GM20431 (cell line): ENCODE results near the gene CNDP1.

Source experiments
- in situ Hi-C: fragments of 300-500 bp; cut with MseI, MboI; formaldehyde crosslinking; loops from one replicate; pipeline ENCODE4 v1.15.0; 2020; ENCODE audit warnings: low sequenced_read_pairs; ENCODE audit not compliant: unreplicated experiment

The CNDP1 gene

DNA sequence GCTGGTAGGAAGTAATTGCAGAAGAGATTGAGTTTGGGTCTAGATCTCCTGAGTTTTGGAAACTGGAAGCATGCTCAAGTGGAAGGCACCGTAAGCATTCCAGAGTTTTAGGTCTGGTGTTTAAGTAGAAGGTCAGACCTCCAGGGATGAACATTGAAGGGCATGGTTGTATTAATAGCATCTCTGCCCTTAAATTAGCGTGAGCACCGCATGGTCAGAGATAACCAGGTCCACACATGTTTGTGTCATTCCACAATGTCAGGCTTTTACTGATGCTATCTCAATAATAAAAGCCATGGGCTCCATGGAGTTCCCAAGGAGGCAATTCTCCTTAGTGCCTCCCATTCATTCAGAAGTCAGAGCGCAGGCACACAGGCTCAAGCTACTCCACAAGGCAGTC lies 35.1 kb downstream of the CNDP1 start:
- in situ Hi-C loops = loop anchor here (25.0 kb wide), 1 partner anchor 382 kb away; no protein-coding TSS in a partner anchor

GRCh38 chr18:74570266-74570665 lies 36.0 kb downstream of the CNDP1 start:
- in situ Hi-C loops = loop anchor here (25.0 kb wide), 1 partner anchor 383 kb away; no protein-coding TSS in a partner anchor

GRCh38 chr18:74571895-74572680 lies 37.8 kb downstream of the CNDP1 start:
- in situ Hi-C loops = loop anchor here (25.0 kb wide), 1 partner anchor 385 kb away; no protein-coding TSS in a partner anchor

DNA sequence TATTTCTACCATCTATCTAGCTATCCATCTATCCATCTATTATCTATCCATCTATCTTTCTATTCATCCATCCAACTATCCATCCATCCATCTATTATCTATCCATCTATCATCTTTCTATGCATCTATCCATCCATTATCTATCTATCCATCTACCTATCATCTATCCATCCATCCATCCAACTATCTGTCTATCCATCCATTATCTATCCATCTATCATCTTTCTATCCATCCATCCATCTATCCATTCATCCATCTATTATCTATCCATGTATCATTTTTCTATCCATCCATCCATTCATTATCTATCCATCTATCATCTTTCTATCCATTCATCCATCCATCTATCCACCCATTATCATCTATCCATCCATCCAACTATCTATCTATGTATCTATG lies 38.8 kb downstream of the CNDP1 start:
- in situ Hi-C loops = loop anchor here (25.0 kb wide), 1 partner anchor 386 kb away; no protein-coding TSS in a partner anchor

DNA sequence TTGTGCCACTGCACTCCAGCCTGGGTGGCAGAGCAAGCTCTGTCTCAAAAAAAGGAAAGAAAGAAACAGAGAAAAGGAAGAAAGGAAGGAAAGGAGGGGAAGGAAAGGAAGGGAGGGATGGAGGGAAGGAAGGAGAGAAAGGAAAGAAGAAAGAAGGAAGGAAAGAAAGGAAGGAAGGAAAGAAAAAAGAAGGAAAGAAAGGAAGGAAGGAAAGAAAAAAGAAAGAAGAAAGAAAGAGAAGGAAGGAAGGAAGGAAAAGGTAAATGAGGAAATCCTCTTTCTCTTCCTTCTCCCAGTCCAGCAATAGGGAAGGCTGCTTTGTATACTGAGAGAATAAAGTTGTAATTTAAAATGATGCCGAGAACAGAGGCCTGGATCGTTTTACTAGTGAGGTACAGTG lies 40.6 kb downstream of the CNDP1 start:
- in situ Hi-C loops = loop anchor here (25.0 kb wide), 1 partner anchor 388 kb away; no protein-coding TSS in a partner anchor

GRCh38 chr18:74577019-74577418 lies 42.7 kb downstream of the CNDP1 start:
- in situ Hi-C loops = no loop called here

- in situ Hi-C loops = no loop called here
Observed at GRCh38 chr18:74579496-74580065, 45.3 kb downstream of the CNDP1 start.

- in situ Hi-C loops = no loop called here
Observed at GRCh38 chr18:74582642-74583041, 48.3 kb downstream of the CNDP1 start.

GRCh38 chr18:74587441-74587840 lies 53.1 kb downstream of the CNDP1 start:
- in situ Hi-C loops = no loop called here

DNA sequence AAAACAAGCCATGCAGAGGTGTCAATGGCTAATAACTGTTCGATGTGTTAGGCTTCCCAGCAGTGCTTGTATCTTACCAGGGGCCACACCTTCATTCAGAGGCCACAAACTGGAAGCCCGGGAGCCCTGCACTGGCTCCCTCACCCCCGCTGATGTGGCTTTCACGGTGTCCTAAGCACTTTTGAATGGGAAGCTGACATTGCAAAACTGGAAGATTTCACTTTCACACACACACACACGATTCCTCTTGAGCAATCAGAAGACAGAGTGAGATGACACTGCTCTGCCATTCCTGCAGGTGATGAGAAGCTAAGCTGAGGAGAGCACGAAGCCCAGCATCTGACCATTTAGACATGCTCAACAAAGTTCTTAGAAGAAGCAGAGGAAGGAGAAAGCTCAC lies 54.7 kb downstream of the CNDP1 start:
- in situ Hi-C loops = no loop called here

DNA sequence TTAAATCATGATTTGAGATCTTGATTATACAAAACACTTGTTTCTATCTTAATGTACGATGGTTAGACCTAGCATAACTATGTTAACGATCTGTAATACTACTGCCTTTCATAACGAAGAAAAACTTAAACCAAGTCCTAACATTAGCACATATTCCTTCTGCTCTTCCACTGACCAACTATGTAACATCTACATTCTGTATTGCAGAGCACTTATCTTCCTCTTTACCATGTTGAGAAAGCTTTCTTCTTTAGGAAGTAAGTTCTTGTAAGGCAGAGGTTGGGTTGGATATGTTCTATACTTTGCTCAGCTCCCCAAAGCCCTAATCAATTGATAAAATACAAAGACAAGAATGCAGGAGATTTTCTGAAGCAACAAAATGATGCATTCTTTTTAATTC lies 55.5 kb downstream of the CNDP1 start:
- in situ Hi-C loops = no loop called here

DNA sequence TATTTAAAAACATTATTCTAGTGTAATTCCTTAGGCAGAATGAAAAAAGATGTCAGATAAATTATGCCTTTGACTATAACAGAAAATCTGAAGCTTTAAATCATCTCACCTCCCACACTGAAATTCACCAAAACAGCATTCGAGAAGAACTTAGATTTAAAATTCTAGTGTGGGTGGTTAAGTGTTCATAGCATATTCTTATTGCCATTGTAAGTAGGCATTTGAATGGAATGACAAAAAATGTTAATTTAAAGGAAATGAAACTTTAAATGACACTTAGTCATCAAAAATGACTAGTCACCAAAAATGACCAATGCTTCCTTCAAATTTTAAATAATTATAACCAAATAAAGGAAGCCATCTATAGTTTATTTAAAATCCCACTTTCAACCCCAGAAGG lies 56.4 kb downstream of the CNDP1 start:
- in situ Hi-C loops = no loop called here

GRCh38 chr18:74595431-74595830 lies 61.1 kb downstream of the CNDP1 start:
- in situ Hi-C loops = no loop called here

- in situ Hi-C loops = no loop called here
Observed at GRCh38 chr18:74597034-74597661, 62.8 kb downstream of the CNDP1 start.

DNA sequence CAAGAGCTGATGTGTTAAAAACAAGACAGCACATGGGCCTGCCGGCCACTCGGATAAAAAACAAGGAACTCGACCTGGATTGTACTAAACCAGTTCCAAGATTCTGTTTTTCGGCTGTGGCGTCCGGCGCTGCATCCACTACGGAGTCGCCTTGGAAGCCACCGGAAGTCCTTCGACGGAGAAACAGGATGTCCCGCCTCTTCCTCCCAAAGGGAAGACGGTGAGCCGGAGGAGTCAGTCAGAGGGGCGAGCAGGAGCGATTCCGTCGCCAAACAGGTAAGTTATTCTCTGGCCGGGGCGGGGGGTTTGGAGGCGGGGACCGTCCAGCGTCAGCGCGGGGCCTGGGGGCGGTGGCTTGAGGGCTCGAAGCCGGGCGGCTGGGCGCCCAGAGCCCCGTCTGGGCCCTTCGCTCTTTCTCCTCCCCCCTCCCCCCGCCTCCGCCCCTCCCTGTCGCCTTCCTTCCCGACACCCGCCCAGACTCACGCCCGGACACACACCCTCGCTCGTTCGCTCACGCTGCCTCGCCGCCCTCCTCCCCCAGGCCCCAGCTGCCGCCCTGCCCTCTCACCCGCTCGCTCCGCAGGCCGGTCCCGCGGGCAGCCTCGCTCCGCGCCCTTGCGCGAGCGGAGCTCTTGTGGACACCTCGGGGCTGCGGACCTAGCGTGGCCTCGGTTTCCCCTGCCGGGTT lies 63.5 kb downstream of the CNDP1 start, which contains the start of gene ZNF407:
ZNF407 (plus strand) TSS at position 209 of the 688 bp plus-strand sequence. CDS start 33,150 bp downstream, outside the sequence.
- in situ Hi-C loops = no loop called here

GRCh38 chr18:74598350-74599001 lies 64.2 kb downstream of the CNDP1 start:
- in situ Hi-C loops = no loop called here

GRCh38 chr18:74604361-74604760 lies 70.1 kb downstream of the CNDP1 start:
- in situ Hi-C loops = no loop called here

GRCh38 chr18:74604774-74605173 lies 70.5 kb downstream of the CNDP1 start:
- in situ Hi-C loops = no loop called here

DNA sequence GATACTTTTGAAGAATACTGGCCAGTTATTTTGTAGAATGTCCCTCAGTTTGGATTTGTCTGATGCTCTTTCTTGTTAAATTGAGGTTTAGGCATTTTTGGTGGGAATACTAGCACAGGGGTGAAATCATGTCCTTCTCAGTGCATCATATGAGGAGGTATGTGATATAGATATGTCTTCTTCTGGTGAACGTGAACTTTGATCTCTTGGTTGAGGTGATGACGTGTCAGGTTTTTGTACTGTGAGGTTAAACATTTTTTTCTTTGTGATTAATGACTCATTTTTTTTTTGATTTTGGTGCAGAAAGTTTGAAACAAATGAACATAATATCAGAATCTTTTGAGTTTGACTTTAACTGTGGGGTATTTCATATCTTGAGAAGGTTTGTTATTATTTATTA lies 74.4 kb downstream of the CNDP1 start:
- in situ Hi-C loops = no loop called here

GRCh38 chr18:74609535-74609934 lies 75.2 kb downstream of the CNDP1 start:
- in situ Hi-C loops = no loop called here
